HG03565 (cell line): ENCODE data around the gene SLC7A6.

Experiments
- ATAC-seq: cut with Tn5 transposase; IDR thresholded peaks from one replicate; pipeline ENCODE4 v1.9.1; 2021; ENCODE audit warnings: mild to moderate bottlenecking, moderate library complexity; ENCODE audit not compliant: unreplicated experiment

SLC7A6 gene

DNA sequence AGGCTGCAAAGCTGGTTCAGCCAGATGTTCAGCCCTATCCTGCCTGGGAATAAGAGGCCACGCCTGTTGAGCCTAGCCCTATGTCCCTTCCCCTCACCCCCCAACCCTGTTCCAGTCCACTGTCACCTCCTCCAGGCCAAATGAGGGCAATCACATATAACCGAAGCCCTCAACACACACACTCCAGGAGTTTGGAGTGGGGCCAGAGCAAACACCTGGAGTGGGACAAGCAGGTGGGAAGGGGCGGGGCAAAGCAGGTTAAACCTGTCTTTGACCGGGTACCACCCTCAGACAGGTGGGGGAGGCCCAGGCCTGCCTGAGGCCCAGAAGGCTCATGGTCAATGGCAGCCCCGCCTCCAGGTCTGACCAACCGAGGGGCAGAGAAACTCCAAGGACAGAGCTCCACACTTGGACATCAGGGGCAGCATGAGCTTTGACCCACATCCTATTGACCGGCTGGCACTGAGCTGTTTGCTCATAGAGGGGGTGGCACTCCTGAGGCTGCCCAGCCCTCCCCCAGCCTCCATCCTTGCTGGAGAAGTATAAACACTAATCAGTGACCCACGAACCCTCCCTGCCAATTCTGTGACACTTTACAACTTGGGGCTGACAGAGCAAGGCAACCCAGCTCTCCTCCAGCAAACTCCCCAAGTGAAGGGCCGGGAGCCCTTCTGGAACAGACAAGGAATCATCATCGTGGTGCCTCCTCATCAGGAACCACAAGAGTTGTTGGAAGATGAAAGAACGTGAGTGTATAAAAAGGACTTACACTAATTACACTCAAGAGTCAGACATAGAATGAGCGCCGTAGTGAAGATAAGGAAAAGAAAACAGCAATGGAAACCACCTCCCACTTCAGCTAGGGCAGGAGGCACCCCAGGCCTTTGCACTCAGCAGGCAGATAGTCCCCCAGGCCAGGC, 29.9 kb upstream of the SLC7A6 start:
- ATAC-seq = no peak

DNA sequence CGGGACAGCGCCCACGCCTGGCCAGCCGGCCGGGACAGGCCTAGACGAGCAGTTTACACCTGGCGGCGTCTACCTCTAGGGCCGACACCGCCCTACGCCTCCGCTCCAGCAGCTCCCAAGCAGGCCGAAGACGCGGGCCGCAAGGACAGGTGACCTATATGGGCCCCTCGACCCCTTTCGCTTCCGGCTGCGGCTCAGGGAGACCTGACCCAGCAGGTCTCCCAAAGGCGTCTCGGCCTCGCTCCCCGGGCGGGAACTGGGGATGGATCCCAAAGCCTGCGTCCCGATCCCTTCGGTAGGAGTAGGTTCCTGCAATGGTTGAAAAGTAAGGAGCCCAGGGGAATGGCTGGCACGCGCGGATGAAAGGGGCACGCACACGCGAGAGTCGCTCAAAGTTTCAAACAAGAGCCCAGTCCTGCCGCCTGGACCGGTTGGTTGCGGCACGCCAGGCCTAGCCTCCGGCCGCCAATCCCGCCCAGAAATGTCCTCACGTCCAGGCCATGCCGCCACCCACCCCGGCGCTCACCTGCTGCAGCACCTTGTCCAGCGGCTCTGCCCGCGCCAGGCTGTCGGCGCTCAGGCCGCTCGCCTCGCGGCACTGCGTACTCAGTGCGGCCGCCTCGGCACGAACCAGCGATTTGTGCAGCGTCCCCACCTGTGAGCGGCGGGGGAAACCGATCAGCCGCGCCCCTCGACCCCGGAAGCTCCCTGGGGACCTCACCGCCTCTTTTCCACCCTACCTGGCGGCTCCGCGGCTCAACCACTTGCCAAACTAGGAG, 29.0 kb upstream of the SLC7A6 start:
- no peak for ATAC-seq

DNA sequence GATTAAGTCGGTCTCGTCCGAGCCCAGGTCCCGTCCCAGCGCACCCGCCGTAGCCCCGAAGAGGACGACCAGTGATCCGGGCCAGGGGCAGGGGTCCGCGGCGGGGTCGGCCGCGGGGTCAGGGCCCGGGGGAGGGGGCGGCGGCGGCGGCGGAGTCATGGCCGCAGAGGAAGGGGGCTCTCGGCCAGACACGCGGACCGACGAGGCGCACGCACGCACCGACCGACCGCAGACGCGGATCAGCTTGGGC, 28.5 kb upstream of the SLC7A6 start, which contains the start of gene ESRP2:
Gene ESRP2, minus strand, starts transcription at position 241 of the 250 bp plus-strand sequence. Its CDS starts 82 bp downstream, at position 159.
- ATAC-seq = no peak

DNA sequence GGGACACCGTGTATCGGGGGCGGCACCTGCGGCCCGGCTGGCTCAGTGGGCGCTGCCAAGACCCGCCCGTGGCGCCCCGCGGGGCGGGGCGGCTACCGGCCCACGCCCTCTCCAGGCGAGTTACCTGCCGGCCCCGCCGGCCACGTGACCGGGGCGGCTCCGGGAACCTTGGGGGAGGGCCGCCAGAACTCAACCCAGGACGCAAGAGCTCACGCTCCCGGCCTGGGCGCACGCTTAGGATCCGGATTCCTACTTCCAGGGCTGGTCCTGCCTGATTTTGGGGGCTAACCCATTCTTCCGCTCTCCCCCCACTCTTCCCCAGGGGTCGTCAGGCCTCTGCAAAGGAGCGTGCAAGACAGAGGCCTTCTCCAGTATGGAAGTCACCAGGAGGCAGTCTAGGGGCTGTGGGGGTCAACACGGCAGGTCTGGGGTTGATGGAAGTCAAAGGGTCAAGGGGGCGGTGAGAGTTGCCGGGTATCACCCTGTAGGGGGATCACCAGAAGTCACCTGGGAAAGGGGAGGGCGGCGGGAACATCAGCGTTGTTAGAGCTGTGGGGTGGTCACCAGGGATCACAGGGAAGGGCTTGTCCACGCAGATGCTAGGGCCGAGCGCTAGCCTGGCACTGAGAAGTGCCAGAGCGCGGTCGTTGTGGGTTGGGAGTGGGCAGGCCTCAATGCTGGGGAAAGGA, 28.0 kb upstream of the SLC7A6 start:
- ATAC-seq = no peak

DNA sequence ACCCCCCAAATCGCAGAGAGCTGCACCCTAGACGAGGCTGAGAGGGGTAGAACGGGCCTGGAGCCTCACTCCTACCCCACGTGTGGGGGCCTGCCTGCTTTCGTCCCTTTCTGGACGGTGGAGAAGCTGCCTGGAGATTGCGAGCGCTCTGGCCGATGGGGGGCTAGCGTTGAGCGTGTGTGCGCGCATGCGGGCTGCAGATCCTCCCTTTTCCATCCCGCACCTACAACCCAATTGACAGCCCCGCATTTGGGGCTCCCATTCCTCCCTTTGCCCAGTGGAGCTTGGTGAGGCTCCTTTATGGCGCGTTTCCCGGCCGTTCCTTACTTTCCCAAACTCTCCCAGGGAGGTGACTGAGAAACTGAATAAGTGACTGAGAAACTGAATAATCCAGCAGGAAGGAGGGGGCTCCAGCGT, 27.5 kb upstream of the SLC7A6 start:
- ATAC-seq = no peak

DNA sequence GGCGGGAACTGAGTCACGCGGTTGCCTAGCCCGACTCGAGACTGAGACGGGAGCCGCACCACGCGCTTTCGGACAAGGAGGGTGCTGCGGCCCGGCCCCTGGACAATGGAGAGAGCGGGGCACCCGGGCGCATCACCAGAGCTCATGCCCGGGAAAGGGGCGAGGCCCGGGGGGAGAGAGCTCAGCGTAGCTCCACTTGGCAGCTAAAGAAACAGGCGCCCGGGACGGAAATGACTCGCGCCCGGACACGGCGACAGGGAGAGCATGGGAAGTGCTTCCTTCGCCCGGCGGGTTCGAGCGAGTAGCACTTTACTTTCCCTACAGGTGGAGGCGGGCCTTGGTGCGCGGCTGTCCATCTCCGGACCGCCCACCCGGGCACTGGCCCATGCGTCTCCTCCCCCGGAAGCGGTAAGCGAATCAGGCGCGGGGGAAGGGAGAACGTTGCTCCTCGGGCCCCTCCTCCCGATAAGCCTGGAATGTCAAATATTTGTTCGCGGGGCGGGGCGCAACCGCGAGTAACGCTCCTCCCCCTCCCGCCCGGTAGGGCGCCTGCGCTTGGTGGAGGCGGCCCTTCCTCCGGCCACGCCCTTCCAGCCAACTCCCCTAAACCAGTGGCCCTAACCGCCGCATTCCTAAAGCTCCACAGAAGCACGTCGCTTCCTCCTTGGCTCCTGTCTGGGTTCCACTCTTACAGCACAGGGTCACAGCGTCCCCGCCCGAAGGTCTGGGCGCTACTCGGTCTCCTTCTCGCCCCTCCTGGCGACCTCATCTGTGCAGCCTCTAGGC, 26.9 kb upstream of the SLC7A6 start:
- ATAC-seq = peak; percentile 71

DNA sequence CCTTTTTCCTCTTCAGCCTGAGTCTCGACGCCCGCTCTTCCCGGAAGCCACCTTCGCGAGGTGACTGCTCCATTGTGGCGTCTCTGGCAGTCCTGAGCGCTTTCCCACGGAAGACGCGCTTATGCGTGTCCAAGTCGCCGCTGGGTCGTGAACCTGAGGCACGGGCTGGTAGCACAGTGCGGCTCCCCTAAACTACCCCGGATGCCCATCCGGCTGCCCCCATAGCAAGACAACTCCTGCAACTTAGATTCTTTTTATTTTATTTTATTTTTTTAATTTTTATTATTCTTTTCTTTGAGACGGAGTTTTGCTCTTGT, 26.3 kb upstream of the SLC7A6 start:
- no peak for ATAC-seq

DNA sequence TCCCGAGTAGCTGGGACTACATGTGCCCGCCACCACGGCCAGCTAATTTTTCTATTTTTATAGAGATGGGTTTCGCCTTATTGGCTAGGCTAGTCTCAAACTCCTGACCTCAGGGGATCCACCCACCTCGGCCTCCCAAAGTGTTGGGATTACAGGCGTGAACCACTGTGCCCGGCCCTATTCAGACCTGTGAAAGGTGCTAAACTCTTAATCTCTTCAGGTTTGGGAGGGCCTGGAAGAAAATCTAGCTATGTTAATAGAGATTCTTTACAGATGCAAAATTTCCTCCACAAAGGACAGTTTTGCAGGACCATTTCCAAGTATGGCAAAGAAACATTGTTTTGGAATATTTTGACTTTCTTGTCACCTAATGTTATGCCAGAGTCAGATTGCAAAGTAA, 22.2 kb upstream of the SLC7A6 start:
- ATAC-seq = no peak

DNA sequence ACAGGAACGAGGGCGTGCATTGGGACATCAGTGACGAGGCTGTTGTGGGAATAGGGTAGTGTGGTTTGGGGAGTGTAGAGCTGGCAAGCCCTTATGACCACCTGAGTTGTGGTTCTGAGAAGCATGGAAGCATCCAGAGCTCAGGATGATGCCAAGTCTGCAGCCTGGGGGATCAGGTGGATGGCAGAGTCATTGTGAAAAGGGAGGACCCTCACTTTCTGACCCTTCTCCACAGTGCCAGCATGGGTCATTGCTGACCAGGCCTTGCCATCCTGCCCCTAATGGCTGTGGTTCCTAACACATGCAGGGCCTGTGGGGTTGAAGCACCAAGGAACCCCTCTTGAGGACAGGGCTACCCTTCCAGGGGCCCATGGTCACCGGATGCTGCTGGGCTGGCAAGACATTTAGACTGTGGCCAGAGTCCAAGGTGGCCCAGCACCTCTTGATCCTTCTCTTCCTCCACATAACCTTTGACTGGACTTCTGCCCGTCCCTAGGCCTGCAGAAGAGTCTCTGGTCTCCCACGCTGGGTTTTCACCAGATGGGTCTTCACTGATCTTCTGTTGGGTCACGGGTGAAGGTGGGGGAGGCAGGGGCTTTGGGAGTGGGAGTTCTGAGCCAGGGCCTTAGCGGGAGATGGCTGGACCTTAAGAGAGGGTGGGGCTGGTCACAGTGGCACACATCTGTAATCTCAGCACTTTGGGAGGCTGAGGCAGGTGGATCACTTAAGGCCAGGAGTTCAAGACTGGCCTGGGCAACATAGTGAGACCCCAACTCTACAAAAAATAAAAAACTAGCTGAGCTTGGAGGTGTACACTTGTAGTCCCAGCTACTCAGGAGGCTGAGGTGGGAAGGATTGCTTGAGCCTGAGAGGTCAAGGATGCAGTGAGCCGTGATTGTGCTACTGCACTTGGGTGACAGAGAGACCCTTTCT, 21.1 kb upstream of the SLC7A6 start:
- ATAC-seq = no peak

DNA sequence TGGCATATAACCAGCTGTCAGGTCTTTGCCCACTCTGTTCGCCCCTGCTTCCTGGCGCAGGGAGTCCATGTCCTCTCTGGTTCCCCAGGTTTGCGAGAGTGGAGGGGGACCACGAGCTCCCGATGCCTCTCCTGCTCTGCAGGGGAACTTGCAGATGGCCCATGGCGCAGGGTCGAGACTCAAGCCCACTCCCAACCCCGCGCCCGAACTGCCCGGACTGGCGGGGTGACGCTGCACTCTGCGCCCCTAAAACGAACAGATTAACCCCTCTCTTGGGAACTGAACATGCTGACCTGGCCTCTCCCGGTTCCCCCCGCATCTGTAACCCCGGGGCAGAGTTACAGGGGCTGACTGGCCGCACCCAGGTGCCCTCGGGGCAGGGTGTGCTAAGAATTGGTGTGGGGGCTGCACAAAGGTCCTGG, 19.8 kb upstream of the SLC7A6 start:
- no peak for ATAC-seq

DNA sequence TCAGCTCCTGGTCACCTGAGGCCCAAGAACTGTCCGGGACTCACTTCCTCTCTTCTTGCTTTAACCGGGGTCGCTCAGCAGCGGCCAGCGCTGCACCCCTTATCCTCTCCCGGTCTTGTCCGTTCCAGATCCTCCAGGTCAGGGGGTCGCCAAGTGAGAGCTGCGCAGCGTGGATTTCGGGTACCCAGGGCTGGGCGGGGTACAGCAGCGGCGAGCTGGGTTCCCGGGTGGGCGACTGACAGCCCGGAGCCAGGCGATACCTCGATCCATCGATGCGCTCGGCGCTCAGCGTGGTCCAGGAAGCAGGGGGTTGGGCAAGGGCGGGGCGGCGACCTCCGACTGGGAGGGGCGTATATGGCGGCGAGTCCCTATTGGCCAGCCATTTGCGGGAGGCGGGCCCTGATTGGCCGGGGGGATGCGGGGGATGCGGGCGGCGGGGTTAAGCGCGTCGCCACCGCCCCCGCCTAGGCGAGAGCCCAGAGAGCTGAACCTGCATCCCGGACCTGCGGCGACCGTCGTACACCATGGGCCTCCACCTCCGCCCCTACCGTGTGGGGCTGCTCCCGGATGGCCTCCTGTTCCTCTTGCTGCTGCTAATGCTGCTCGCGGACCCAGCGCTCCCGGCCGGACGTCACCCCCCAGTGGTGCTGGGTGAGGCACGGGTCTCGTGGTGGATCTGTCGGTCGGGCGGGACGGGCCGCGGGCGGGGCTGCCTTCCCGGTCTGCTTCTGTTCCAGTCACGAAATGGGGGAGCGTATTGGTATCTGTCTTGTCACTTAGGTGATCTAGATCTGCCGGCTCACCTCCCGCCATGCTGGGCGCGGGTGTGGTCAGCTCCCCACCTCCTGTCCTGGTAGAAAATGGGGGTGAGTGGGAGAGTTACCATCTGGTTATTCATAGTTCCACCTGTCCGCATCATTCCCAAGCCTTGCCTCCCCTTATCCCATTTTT, 19.1 kb upstream of the SLC7A6 start, which contains the start of gene PLA2G15:
Gene PLA2G15, plus strand, starts transcription at position 471 of the 951 bp plus-strand sequence. Its CDS starts 54 bp downstream, at position 525.
- peak; percentile 70 for ATAC-seq

DNA sequence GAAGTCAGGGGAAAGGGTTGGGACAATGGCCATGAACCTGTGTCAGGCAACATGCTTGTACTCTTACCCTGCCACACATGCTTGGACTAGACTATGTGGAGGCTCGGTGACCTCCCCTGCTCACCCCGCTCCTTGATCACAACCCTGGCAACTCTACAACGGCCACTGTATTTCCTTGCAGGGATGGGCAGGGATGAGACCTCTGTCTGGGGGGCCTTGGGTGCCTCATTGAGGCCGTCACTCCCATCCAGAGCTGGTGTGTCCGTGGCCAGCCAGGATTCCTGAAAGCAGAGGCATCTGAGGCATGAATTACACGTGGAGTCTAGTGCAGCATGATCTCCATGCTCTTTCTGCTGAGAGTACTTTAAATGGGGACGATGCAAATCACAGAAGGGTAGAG, 18.2 kb upstream of the SLC7A6 start:
- no peak for ATAC-seq

DNA sequence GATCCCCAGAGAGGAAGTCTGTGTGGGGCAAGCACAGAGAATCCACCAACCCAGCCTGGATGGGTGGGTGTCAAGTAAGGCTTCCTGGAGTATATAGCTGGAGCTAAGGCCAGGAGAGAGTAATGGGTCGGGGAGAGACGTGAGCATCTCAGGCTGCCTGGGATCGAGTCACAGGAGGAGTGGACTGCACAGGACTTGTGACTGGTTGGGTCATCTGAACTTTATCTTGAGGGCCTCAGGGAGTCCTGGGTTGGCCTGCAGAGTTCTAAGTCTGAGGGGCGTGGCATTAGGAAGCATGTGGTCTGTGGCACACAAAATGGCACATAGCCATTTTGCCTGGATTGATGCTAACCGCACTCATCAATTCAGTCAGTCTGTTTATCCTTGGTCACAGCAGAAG, 17.7 kb upstream of the SLC7A6 start:
- no peak for ATAC-seq

DNA sequence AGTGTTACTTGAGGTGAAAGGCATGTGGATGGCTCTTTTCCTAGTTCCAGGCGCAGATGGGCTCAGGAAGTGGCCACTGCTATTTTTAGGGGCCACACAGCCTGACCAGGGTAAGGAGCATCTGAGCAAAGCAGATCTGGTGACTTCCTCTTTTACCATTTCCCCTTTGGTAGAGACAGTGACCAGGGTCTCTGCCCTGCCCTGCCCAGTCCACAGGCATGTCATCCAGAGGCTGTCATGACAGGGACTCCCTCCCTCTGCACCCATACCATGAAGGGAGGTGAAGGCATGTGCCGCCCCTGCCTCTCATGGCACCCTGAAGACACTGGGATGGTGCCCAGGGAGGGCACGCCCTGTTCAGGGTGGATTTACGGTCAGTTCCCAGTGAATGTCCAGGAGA, 16.9 kb upstream of the SLC7A6 start:
- no peak for ATAC-seq

DNA sequence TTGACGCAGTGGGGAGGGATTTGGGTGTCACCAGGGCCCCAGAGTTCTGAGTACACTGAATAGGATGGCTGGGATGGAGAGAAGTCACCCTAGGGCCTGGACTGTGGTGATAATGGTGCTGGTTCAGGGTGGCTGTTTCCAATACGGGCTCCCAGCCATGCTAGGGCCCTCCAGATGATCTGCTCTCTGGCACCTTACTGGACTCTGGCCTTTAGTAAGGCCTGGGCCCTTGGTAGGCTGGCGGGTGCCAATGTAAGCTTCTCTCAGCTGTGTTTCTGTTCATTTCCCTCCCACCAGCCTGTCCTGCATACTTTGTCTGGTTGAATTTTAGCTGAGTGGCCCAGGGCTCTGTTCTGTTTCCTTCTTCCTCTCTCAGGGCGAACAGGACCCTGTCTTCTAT, 16.4 kb upstream of the SLC7A6 start:
- ATAC-seq = no peak

DNA sequence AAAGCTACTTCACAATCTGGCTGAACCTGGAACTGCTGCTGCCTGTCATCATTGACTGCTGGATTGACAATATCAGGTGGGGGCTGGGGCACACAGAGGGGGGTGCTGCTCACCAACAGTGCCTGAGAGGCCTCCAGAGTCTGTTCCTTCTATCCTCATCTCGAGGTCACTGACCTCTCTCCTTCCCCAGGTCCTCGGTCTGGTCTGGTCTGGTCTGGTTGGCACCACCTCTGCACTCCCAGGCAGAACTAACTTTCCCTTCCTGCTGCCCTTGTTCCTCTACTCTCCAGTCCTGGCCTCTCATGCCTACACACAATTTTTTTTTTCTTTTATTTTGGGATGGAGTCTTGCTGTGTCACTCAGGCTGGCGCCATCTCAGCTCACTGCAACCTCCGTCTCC, 15.0 kb upstream of the SLC7A6 start:
- no peak for ATAC-seq

DNA sequence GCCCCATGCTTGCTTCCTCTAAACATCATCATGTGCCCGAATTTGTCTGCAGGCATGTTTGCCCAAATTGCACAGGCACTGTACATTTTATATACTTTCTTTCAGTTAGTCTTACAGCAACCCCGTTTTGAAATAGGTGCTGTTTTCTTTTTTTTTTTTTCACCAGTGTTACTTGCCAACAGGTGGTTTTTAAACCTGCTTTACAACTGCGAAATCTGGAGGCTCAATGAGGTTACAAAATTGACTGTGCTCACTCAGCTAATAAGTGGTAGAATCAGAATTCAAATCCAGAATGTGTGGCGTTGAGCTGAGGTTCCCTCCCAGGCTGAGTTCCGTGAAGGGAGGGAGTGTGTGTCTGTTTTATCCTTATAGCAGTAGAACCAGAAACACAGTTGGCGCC, 13.4 kb upstream of the SLC7A6 start:
- no peak for ATAC-seq

DNA sequence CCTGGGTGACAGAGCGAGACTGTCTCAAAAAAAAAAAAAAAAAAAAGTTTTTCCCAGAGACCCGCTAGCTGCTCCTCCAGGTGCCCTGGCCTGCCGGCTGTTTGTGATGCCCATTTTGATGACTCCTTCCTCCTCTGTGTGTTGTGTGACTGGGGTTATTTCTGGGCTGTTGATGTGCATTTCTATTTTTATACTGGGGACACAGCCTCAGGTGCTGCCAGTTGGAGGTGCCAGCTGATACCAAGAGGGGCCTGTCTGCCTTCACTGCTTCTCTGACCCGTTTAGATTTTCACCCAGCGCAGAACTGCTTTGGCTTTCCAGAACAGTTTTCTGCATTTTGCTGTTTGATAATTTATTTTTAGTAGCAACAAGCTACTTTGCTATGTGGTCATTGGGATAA, 12.5 kb upstream of the SLC7A6 start:
- no peak for ATAC-seq

DNA sequence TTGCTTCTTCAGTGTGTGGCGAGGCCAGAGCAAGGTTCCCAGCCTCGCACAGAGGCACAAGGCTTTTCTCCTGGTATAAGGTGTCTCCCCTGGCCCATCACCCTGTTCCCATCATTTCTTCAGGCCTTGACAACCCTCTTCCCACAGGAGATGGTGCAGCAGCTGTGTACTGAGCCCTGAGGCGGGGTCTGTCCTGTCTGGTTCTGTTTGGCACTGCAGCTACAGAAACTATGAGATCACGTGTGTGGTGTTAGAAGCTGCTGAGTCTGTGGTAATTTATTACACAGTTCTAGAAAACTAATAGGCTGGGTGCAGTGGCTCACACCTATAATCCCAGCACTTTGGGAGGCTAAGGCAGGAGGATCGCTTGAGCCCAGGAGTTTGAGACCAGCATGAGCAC, 11.9 kb upstream of the SLC7A6 start:
- no peak for ATAC-seq
